ENCODE results near the gene PLSCR2. TPM values are rescaled to one million over a fixed set of nuclear protein-coding genes. Genes with fewer than 3 reads are reported as not detected.
A peak's percentile ranks its signal among the peaks of the same experiment; 100 is the strongest.
"Not testable (repeated sequence)": the region's sequence is repeated elsewhere in the genome, so short reads cannot be mapped to it uniquely, and the experiment has no call there.

Gene PLSCR2
- total RNA-seq, 2 donors from 2014 or later: 0.34 TPM; not detected in 1

DNA sequence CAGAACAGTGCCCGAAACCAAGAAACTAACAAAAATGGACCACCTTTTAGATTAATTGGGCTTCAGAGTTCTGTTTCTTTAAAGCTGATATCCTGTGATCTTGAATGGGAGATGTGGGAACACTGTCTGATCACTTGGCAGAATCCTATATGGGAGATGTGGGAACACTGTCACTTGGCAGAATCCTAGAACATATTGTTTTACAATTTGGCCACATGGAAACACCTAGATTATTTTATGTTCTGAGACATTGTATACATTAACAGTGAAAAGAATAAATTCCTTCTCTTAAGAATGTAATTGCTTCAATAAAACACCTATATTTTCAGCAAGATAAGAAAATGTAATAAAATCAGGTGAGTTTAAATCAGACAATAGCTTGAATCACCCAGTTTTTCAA, 30.3 kb upstream of the PLSCR2 start:
- Mint-ChIP-seq H3K4me1 (ENCODE audit: low read depth) (peaks cover 36% of the 10 kb centered on the region), H3K4me3 (no peak overlapping the region), H3K36me3 (ENCODE audit: insufficient read depth in 2 of 2) (peaks cover 4 to 5% of the 10 kb centered on the region in 2 donors), H3K27ac (no peak overlapping the region), H3K27me3 (ENCODE audit: low read depth) (no peaks in the 10 kb centered on the region), H3K9me3 (peaks cover 3 to 6% of the 10 kb centered on the region in 2 donors)
- no peak for DNase-seq
- ATAC-seq (replicated peaks in 1 of 2): no peak

DNA sequence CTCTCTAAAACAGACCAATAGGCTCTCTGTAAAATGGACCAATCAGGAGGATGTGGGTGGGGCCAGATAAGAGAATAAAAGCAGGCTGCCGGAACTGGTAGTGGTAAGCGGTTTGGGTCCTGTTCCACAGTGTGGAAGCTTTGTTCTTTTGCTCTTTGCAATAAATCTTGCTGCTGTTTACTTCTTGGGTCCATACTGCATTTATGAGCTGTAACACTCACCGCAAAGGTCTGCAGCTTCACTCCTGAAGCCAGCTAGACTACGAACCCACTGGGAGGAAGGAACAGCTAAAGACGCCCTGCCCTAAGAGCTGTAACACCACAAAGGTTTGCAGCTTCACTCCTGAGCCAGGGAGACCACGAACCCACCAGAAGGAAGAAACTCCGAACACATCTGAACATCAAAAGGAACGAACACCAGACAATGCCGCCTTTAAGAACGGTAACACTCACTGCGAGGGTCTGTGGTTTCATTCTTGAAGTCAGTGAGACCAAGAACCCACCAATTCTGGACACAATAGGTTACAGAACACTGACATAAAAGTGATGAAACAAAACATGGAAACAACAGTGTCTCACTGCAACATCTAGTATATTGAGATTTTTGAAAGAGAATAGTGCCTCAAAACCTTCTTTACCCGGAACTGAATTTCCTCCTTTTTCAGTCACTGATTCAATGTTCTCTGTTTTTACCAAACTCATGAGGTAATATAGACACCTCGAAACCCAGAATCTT, 28.8 kb upstream of the PLSCR2 start:
- ATAC-seq (replicated peaks in 1 of 2) (peak; percentile 60 to 61), DNase-seq (peak; percentile 38)
- H3K4me1 Mint-ChIP-seq (ENCODE audit: low read depth): peaks cover 23% of the 10 kb centered on the region
- H3K27me3 Mint-ChIP-seq (ENCODE audit: low read depth): no peaks in the 10 kb centered on the region
- peaks cover 3 to 6% of the 10 kb centered on the region in 2 donors for H3K9me3 Mint-ChIP-seq
- H3K36me3 Mint-ChIP-seq (ENCODE audit: insufficient read depth in 2 of 2): peaks cover 4 to 5% of the 10 kb centered on the region in 2 donors
- H3K27ac Mint-ChIP-seq: peak overlapping the region; percentile 48
- H3K4me3 Mint-ChIP-seq: peak overlapping the region; percentile 61 to 68

DNA sequence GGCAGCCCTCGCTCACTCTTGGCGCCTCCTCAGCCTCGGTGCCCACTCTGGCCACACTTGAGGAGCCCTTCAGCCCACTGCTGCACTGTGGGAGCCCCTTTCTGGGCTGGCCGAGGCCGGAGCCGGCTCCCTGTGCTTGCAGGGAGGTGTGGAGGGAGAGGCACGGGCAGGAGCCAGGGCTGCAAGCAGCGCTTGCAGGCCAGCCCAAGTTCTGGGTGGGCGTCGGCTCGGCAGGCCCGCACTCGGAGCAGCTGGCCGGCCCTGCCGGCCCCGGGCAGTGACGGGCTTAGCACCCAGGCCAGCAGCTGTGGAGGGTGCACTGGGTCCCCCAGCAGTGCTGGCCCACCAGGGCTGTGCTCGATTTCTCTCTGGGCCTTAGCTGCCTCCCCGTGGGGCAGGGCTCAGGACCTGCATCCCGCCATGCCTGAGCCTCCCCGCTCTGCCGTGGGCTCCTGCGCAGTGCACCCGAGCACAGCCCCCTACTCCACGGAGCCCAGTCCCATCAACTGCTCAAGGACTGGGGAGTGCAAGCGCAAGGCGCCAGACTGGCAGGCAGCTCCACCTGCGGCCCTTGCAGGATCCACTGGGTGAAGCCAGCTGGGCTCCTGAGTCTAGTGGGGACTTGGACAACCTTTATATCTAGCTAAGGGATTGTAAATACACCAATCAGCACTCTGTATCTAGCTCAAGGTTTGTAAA, 27.9 kb upstream of the PLSCR2 start:
- not testable (repeated sequence) for H3K27ac Mint-ChIP-seq; ATAC-seq (replicated peaks in 1 of 2); H3K36me3 Mint-ChIP-seq (ENCODE audit: insufficient read depth in 2 of 2); DNase-seq; H3K27me3 Mint-ChIP-seq (ENCODE audit: low read depth); H3K9me3 Mint-ChIP-seq
- Mint-ChIP-seq H3K4me3 (peak overlapping the region in 1 of 2 donors; percentile 61), H3K4me1 (ENCODE audit: low read depth) (peaks cover 14% of the 10 kb centered on the region)

DNA sequence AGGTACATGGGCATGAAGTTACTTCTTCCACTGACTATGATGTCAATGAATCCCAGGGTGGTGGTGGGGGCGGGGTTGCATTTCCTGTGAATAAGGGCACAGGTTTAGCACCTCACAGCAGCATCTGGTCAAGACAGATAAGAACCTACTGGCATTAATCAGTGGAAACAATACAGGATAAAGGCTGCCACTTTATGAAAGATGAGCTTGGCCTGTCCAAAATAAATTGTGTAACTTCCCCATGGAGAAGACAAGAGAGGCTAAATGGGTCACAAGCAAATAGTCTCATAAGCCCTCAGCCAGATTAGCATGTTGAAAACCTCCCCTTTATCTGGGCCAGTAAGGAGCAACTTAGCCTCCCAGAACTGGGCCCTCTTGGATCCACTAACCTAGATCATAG, 27.4 kb upstream of the PLSCR2 start:
- ATAC-seq (replicated peaks in 1 of 2) (peak in 1 of 2 donors; percentile 15), DNase-seq (no peak)

DNA sequence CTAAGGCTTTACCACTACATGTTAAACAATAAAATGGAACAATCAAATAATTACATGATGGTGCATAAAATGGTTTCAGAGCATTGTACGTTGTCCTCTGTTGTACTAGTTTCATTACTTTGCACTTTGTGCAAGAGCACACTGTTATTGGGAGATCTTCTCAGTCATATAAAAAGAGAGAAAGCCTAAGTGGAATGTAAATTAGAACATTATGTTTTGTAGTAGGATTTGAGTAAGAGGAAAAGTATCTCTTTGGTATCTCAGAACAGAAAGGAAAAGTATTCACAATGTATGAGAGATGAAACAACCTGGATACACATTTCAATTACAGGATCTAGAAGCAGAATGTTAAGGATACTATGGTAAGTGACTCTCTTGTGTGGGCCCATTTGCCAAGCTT, 26.9 kb upstream of the PLSCR2 start:
- peaks cover 5 to 10% of the 10 kb centered on the region in 2 donors for H3K36me3 Mint-ChIP-seq (ENCODE audit: insufficient read depth in 2 of 2)
- H3K9me3 Mint-ChIP-seq: peaks cover 2 to 4% of the 10 kb centered on the region in 2 donors
- peaks cover 9% of the 10 kb centered on the region for H3K27me3 Mint-ChIP-seq (ENCODE audit: low read depth)
- no peak overlapping the region for H3K4me3 Mint-ChIP-seq
- no peak overlapping the region for H3K27ac Mint-ChIP-seq
- DNase-seq (no peak), ATAC-seq (replicated peaks in 1 of 2) (peak in 1 of 2 donors; percentile 23)
- peaks cover 7% of the 10 kb centered on the region for H3K4me1 Mint-ChIP-seq (ENCODE audit: low read depth)

More for the DNA sequence above, 27.4 kb upstream of the PLSCR2 start:
- Mint-ChIP-seq H3K4me3 (no peak overlapping the region), H3K27ac (no peak overlapping the region), H3K36me3 (ENCODE audit: insufficient read depth in 2 of 2) (peaks cover 5 to 6% of the 10 kb centered on the region in 2 donors), H3K4me1 (ENCODE audit: low read depth) (peaks cover 11% of the 10 kb centered on the region), H3K9me3 (peaks cover 1 to 4% of the 10 kb centered on the region in 2 donors), H3K27me3 (ENCODE audit: low read depth) (peaks cover 9% of the 10 kb centered on the region)

DNA sequence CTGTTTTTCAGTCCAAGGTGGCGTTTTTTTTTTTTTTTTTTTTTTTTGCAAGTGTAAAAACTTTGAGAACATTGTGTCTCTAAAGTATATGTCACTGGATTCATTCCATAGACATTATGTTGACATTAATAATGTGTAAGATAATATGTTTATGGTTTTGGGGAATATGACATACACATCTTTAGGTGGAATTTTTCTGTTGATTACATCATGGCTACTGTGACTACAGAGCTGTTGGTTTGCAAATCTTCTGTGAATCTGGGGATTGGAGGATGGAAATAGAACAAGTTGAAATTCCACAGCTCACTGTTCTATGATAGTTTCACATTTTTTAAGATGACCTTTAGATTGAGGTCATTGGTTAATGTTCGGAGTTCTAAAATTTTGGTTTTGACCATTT, 24.4 kb upstream of the PLSCR2 start:
- H3K4me3 Mint-ChIP-seq: no peak overlapping the region
- peaks cover 7% of the 10 kb centered on the region for H3K4me1 Mint-ChIP-seq (ENCODE audit: low read depth)
- DNase-seq (no peak), ATAC-seq (replicated peaks in 1 of 2) (no peak)
- peaks cover 5 to 6% of the 10 kb centered on the region in 2 donors for H3K9me3 Mint-ChIP-seq
- H3K36me3 Mint-ChIP-seq (ENCODE audit: insufficient read depth in 2 of 2): peaks cover 5 to 12% of the 10 kb centered on the region in 2 donors
- H3K27me3 Mint-ChIP-seq (ENCODE audit: low read depth): peaks cover 9% of the 10 kb centered on the region
- H3K27ac Mint-ChIP-seq: no peak overlapping the region

DNA sequence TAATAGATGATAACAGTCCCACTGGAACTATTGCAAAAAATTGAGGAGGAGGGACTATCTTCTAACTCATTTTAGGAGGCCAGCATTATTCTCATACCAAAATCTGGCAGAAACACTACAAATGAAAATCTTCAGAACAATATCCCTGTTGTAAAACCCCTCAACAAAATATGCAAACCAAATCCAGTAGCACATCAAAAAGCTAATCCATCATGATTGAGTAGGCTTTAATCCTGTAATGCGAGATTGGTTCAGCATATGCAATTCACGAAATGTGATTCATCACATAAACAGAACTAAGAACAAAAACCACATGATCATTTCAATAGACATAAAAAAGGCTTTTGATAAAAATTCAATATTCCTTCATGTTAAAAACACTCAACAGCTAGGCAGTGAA, 23.9 kb upstream of the PLSCR2 start:
- ATAC-seq (replicated peaks in 1 of 2) (no peak), DNase-seq (no peak)
- Mint-ChIP-seq H3K27ac (no peak overlapping the region), H3K4me3 (no peak overlapping the region), H3K9me3 (peaks cover 5 to 6% of the 10 kb centered on the region in 2 donors), H3K27me3 (ENCODE audit: low read depth) (peaks cover 9% of the 10 kb centered on the region), H3K4me1 (ENCODE audit: low read depth) (peaks cover 4% of the 10 kb centered on the region), H3K36me3 (ENCODE audit: insufficient read depth in 2 of 2) (peaks cover 5 to 12% of the 10 kb centered on the region in 2 donors)

DNA sequence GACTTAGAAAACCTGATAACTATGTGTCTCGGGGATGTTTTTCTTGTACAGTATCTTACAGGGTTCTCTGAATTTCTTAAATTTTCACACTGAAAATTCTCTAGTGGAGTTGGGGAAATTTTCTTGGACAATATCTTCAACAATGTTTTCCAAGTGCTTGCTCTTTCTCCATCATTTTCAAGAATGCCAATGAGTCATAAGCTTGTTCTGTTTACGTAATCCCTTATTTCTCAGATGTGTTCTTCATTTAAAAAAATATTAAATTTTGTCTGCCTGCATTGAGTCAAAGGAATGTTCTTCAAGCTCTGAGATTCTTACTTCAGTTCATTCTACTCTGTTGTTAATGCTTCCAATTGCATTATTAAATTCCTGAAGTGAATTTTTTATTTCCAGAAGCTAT, 21.9 kb upstream of the PLSCR2 start:
- Mint-ChIP-seq H3K4me3 (no peak overlapping the region), H3K9me3 (peaks cover 4 to 11% of the 10 kb centered on the region in 2 donors), H3K36me3 (ENCODE audit: insufficient read depth in 2 of 2) (peaks cover 0 to 11% of the 10 kb centered on the region in 2 donors), H3K4me1 (ENCODE audit: low read depth) (no peaks in the 10 kb centered on the region), H3K27me3 (ENCODE audit: low read depth) (peaks cover 24% of the 10 kb centered on the region), H3K27ac (no peak overlapping the region)
- ATAC-seq (replicated peaks in 1 of 2): no peak
- DNase-seq: no peak

DNA sequence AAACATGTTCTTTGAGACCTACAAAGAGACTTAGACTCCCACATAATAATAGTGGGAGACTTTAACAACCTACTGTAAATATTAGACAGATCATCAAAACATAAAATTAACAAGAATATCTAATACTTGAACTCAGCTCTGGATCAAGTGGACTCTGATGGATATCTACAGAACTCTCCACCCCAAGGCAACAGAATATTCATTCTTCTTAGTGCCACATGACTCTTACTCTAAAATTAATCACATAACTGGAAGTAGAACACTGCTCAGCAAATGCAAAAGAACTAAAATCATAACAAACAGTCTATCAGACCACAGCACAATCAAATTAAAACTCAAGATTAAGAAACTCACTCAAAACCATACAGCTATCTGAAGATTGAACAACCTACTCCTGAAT, 15.9 kb upstream of the PLSCR2 start:
- Mint-ChIP-seq H3K4me1 (ENCODE audit: low read depth) (no peaks in the 10 kb centered on the region), H3K4me3 (no peak overlapping the region), H3K36me3 (ENCODE audit: insufficient read depth in 2 of 2) (peaks cover 8 to 9% of the 10 kb centered on the region in 2 donors), H3K27ac (no peak overlapping the region), H3K27me3 (ENCODE audit: low read depth) (peaks cover 24% of the 10 kb centered on the region), H3K9me3 (peaks cover 12 to 19% of the 10 kb centered on the region in 2 donors)
- ATAC-seq (replicated peaks in 1 of 2): no peak
- no peak for DNase-seq

DNA sequence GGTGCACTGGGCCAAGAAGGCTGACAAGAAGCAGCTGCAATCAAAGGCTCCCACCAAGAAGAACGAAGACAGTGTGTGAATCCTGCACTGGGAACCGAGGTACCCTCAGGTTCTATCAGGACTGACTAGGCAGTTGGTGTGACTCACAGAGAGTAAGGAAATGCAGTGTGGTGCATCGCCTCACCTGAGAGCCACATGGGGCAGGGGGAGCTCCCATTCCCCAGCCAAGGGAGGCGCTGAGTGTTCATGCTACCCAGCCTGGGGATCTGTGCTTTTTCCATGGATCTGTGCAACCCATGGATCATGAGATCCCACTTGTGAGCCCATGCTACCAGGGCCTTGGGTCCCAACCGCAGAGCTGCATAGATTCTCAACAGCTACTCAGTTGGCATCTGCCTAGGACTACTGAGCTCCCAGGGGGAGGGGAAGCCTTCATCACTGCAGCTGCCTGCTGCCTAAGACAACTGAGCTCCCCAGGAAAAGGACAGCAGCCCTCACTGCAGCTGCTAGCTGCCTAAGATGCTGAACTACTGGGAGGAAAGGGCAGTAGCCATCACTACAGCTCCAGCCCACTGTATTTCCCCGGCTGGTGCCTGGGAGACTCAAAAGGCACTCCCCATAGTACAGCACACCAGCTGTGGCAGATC, 6.9 kb upstream of the PLSCR2 start:
- Mint-ChIP-seq H3K9me3 (peaks cover 2 to 4% of the 10 kb centered on the region in 2 donors), H3K36me3 (ENCODE audit: insufficient read depth in 2 of 2) (peaks cover 0 to 7% of the 10 kb centered on the region in 2 donors), H3K4me1 (ENCODE audit: low read depth) (no peaks in the 10 kb centered on the region), H3K27ac (no peak overlapping the region), H3K4me3 (no peak overlapping the region), H3K27me3 (ENCODE audit: low read depth) (peaks cover 16% of the 10 kb centered on the region)
- DNase-seq (no peak), ATAC-seq (replicated peaks in 1 of 2) (no peak)

DNA sequence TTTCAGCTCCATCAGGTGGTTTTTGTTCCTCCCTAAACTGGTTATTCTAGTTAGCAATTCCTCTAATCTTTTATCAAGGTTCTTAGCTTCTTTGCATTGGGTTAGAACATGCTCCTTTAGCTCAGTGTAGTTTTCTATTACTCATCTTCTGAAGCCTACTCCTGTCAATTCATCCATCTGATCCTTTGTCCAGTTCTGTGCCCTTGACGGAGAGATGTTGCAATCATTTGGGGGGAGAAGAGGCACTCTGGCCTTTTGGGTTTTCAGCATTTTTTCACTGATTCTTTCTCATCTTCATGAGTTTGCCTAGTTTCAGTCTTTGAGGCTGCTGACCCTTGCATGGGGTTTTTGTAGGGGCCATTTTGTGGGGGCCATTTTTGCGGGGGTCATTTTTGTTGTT, 5.6 kb upstream of the PLSCR2 start:
- not testable (repeated sequence) for H3K27ac Mint-ChIP-seq, H3K4me3 Mint-ChIP-seq

DNA sequence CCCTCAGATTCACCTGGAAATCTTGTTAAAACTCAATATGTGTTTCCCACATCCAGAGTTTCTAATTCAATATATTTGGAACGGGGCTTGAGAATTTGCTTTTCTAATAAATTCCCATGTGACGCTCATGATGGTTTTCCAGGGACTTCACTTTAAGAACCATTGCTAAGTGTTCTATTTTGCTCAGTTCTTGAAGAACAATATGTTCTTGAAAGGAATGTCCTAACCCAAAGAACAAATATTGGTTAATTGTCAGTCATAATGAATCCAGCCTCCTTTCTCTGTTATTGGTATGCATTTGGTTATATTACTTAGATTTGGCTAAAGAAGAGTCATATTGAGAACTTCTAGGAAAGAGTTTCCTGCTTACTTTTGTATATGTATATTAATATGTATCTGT, 4.4 kb upstream of the PLSCR2 start:
- ATAC-seq (replicated peaks in 1 of 2) (no peak), DNase-seq (no peak)
- peaks cover 16% of the 10 kb centered on the region for H3K27me3 Mint-ChIP-seq (ENCODE audit: low read depth)
- no peaks in the 10 kb centered on the region for H3K36me3 Mint-ChIP-seq (ENCODE audit: insufficient read depth in 2 of 2)
- H3K4me1 Mint-ChIP-seq (ENCODE audit: low read depth): peaks cover 7% of the 10 kb centered on the region
- H3K27ac Mint-ChIP-seq: no peak overlapping the region
- no peaks in the 10 kb centered on the region for H3K9me3 Mint-ChIP-seq
- no peak overlapping the region for H3K4me3 Mint-ChIP-seq

More for the DNA sequence above, 5.6 kb upstream of the PLSCR2 start:
- not testable (repeated sequence) for ATAC-seq (replicated peaks in 1 of 2); H3K36me3 Mint-ChIP-seq (ENCODE audit: insufficient read depth in 2 of 2); H3K9me3 Mint-ChIP-seq; H3K4me1 Mint-ChIP-seq (ENCODE audit: low read depth); DNase-seq
- peaks cover 16% of the 10 kb centered on the region for H3K27me3 Mint-ChIP-seq (ENCODE audit: low read depth)

DNA sequence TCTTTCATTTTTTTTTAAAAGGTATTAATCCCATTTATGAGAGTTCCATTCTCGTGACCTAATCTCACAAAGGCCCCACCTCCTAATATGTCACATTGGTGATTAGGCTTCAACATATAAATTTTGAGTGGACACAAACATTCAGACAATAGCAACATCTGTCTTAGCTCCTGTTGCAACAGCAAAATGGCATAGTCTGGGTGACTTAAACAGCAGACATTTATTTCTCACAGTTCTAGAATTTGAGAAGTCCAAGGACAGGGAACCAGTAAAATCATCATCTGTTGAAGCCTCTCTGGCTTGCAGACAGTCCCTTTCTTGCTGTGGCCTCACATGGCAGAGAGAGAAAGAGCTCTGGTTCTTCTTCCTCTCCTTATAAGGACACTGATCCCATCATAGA, 3.2 kb upstream of the PLSCR2 start:
- peaks cover 8% of the 10 kb centered on the region for H3K27me3 Mint-ChIP-seq (ENCODE audit: low read depth)
- H3K4me3 Mint-ChIP-seq: no peak overlapping the region
- ATAC-seq (replicated peaks in 1 of 2) (no peak), DNase-seq (no peak)
- no peaks in the 10 kb centered on the region for H3K36me3 Mint-ChIP-seq (ENCODE audit: insufficient read depth in 2 of 2)
- peaks cover 7% of the 10 kb centered on the region for H3K4me1 Mint-ChIP-seq (ENCODE audit: low read depth)
- no peak overlapping the region for H3K27ac Mint-ChIP-seq
- H3K9me3 Mint-ChIP-seq: no peaks in the 10 kb centered on the region

All from activated T-cell treated with anti-CD3 and anti-CD28 coated beads, Interleukin-2, amount 50 U/mL, for 72 hours (primary cell).